GM12892 (cell line): ENCODE measurements around the gene PADI1.

Source experiments
- POLR2A ChIP-seq: IDR thresholded peaks from 2 replicates; pipeline ENCODE4 v1.6.1; 2011; ENCODE audit warnings: low read depth, low read length, control low read depth
- POLR2AphosphoS5 ChIP-seq: IDR thresholded peaks from 2 replicates; pipeline ENCODE4 v1.6.1; 2011; ENCODE audit warnings: low read depth, low read length, control low read depth
- TAF1 ChIP-seq: IDR thresholded peaks from 2 replicates; pipeline ENCODE4 v1.6.1; 2011; ENCODE audit warnings: low read depth, mild to moderate bottlenecking, control low read depth, low read length, borderline replicate concordance

DNA sequence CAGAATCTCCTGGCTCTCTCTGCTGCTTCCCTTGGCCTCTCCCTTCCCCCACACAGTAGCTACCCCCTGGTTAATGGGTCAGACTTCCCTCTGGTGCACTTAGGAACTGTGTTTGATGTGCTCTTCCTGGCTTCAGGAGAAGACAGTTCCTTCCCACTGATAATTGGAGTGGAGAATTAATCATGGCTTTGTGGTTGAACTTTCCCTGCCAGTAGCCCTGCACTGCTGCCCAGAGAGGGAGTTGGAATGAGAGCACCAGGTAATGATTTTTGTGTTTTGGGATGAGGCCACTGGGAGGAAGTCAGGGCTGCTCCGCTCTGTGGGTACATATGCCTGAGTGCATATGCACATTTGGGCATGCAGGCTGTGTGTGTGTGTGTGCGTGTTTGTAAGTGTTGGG is 46.0 kb upstream of the PADI1 start:
- TF ChIP-seq POLR2A (no peak), POLR2AphosphoS5 (no peak), TAF1 (no peak)
